Measurements from ENCODE around the gene UCN2. TPM values are rescaled to one million over a fixed set of nuclear protein-coding genes. Genes with fewer than 3 reads are reported as not detected.
"Not testable (repeated sequence)": the region's sequence is repeated elsewhere in the genome, so short reads cannot be mapped to it uniquely, and the experiment has no call there.

Gene UCN2
- total RNA-seq, 3 donors from 2014 or later (not counting 1 experiment from before 2014, with no cell fraction given), result not detected

DNA sequence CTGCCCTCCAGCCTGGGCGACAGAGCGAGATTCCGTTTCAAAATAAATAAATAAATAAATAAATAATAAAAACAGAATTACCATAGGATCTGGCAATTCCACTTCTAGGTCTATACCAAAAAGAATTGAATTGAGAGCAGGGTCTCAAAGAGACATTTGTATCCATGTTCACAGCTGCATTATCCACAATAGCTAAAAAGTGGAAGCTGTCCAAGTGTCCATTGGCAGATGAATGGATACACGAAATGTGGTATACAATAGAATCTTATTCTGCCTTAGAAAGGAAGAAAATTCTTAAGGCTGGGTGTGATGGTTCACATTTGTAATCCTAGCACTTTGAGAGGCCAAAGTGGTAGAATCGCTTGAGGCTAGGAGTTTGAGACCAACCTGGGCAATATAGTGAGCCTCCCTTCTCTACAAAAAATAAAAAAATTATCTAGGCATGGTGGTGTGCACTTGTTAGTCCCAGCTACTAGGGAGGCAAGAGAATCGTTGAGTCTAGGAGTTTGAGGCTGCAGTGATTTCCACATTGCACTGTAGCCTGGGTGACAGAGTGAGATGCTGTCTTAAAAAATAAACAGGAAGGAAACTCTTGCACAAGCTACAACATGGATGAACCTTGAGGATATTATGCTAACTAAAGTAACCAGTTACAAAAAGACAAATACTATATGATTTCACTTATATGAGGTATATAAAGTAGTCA is 31.2 kb downstream of the UCN2 start:
- no peaks in the 10 kb centered on the region for H3K36me3 ChIP-seq (ENCODE audit: control insufficient read depth, insufficient read depth, low read length)
- no peaks in the 10 kb centered on the region for H3K4me1 Mint-ChIP-seq
- no peak overlapping the region for H3K27ac ChIP-seq (ENCODE audit: low read length)
- no peak for DNase-seq
- no peak overlapping the region for H3K27ac Mint-ChIP-seq
- no peaks in the 10 kb centered on the region for H3K9me3 Mint-ChIP-seq
- intact Hi-C loops (cut with micrococcal nuclease), result no loop called here
- no peaks in the 10 kb centered on the region for H3K27me3 ChIP-seq (ENCODE audit: control insufficient read depth, insufficient read depth, low read length)
- H3K9me3 ChIP-seq (ENCODE audit: control insufficient read depth, insufficient read depth, low read length), result no peaks in the 10 kb centered on the region
- no peak overlapping the region for H3K4me3 ChIP-seq (ENCODE audit: low read length)
- no peaks in the 10 kb centered on the region for H3K27me3 Mint-ChIP-seq (ENCODE audit: low read depth in 2 of 2)
- H3K36me3 Mint-ChIP-seq, result no peaks in the 10 kb centered on the region
- WGBS (ENCODE audit: insufficient coverage), result 84% methylated on average over 3 of the region's 6 CpGs
- no peak overlapping the region for H3K4me3 Mint-ChIP-seq
- no peaks in the 10 kb centered on the region for H3K4me1 ChIP-seq (ENCODE audit: control insufficient read depth, insufficient read depth, low read length)
- TF ChIP-seq, protein P1, sequence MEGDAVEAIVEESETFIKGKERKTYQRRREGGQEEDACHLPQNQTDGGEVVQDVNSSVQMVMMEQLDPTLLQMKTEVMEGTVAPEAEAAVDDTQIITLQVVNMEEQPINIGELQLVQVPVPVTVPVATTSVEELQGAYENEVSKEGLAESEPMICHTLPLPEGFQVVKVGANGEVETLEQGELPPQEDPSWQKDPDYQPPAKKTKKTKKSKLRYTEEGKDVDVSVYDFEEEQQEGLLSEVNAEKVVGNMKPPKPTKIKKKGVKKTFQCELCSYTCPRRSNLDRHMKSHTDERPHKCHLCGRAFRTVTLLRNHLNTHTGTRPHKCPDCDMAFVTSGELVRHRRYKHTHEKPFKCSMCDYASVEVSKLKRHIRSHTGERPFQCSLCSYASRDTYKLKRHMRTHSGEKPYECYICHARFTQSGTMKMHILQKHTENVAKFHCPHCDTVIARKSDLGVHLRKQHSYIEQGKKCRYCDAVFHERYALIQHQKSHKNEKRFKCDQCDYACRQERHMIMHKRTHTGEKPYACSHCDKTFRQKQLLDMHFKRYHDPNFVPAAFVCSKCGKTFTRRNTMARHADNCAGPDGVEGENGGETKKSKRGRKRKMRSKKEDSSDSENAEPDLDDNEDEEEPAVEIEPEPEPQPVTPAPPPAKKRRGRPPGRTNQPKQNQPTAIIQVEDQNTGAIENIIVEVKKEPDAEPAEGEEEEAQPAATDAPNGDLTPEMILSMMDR (IDR thresholded peaks at IDR 0.05), result no peak
- ATAC-seq, result no peak

DNA sequence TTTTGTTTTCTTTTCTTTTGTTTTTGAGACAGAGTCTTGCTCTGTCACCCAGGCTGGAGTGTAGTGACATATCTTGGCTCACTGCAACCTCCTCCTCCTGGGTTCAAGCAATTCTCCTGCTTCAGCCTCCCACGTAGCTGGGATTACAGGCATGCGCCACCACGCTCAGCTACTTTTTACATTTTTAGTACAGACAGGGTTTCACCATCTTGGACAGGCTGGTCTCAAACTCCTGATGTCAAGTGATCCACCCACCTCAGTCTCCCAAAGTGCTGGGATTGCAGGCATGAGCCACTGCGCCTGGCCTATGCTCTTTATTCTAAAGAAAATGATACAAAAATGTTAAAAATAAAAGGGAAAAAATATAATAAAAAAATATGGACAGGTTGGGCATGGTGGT is 32.9 kb downstream of the UCN2 start:
- ATAC-seq; H3K36me3 Mint-ChIP-seq; intact Hi-C loops (cut with micrococcal nuclease); H3K27ac Mint-ChIP-seq; DNase-seq; H3K9me3 Mint-ChIP-seq; H3K36me3 ChIP-seq (ENCODE audit: control insufficient read depth, insufficient read depth, low read length); H3K4me1 ChIP-seq (ENCODE audit: control insufficient read depth, insufficient read depth, low read length); H3K4me1 Mint-ChIP-seq; H3K9me3 ChIP-seq (ENCODE audit: control insufficient read depth, insufficient read depth, low read length); H3K4me3 Mint-ChIP-seq; H3K27me3 ChIP-seq (ENCODE audit: control insufficient read depth, insufficient read depth, low read length); H3K27ac ChIP-seq (ENCODE audit: low read length); H3K4me3 ChIP-seq (ENCODE audit: low read length); H3K27me3 Mint-ChIP-seq (ENCODE audit: low read depth in 2 of 2): not testable (repeated sequence)
- WGBS (ENCODE audit: insufficient coverage), result 97% methylated on average over 4 of the region's 4 CpGs

GRCh38 chr3:48528754-48529153 is 34.8 kb downstream of the UCN2 start:
- no peak overlapping the region for H3K4me3 Mint-ChIP-seq
- no peaks in the 10 kb centered on the region for H3K27me3 Mint-ChIP-seq (ENCODE audit: low read depth in 2 of 2)
- DNase-seq (no peak), ATAC-seq (no peak)
- H3K36me3 ChIP-seq (ENCODE audit: control insufficient read depth, insufficient read depth, low read length), result no peaks in the 10 kb centered on the region
- intact Hi-C loops (cut with micrococcal nuclease), result no loop called here
- H3K27ac ChIP-seq (ENCODE audit: low read length), result no peak overlapping the region
- no peaks in the 10 kb centered on the region for H3K27me3 ChIP-seq (ENCODE audit: control insufficient read depth, insufficient read depth, low read length)
- no peak overlapping the region for H3K27ac Mint-ChIP-seq
- H3K4me1 Mint-ChIP-seq, result no peaks in the 10 kb centered on the region
- no peaks in the 10 kb centered on the region for H3K36me3 Mint-ChIP-seq
- no peaks in the 10 kb centered on the region for H3K9me3 ChIP-seq (ENCODE audit: control insufficient read depth, insufficient read depth, low read length)
- TF ChIP-seq, protein P1 (IDR thresholded peaks at IDR 0.05), result no peak
- H3K4me3 ChIP-seq (ENCODE audit: low read length), result no peak overlapping the region
- no peaks in the 10 kb centered on the region for H3K4me1 ChIP-seq (ENCODE audit: control insufficient read depth, insufficient read depth, low read length)
- WGBS (ENCODE audit: insufficient coverage), result 80% methylated on average over 1 of the region's 3 CpGs
- no peaks in the 10 kb centered on the region for H3K9me3 Mint-ChIP-seq

GRCh38 chr3:48528048-48528447 is 35.5 kb downstream of the UCN2 start:
- Mint-ChIP-seq H3K36me3 (no peaks in the 10 kb centered on the region), H3K27ac (no peak overlapping the region), H3K4me1 (no peaks in the 10 kb centered on the region), H3K9me3 (no peaks in the 10 kb centered on the region), H3K4me3 (no peak overlapping the region), H3K27me3 (ENCODE audit: low read depth in 2 of 2) (no peaks in the 10 kb centered on the region)
- Histone ChIP-seq H3K4me1 (ENCODE audit: control insufficient read depth, insufficient read depth, low read length) (no peaks in the 10 kb centered on the region), H3K4me3 (ENCODE audit: low read length) (no peak overlapping the region), H3K36me3 (ENCODE audit: control insufficient read depth, insufficient read depth, low read length) (no peaks in the 10 kb centered on the region), H3K27ac (ENCODE audit: low read length) (no peak overlapping the region), H3K27me3 (ENCODE audit: control insufficient read depth, insufficient read depth, low read length) (no peaks in the 10 kb centered on the region), H3K9me3 (ENCODE audit: control insufficient read depth, insufficient read depth, low read length) (no peaks in the 10 kb centered on the region)
- DNase-seq (no peak), ATAC-seq (no peak)
- intact Hi-C loops (cut with micrococcal nuclease), result no loop called here
- whole genome bisulfite sequencing (ENCODE audit: insufficient coverage), result 95% methylated on average over 7 of the region's 9 CpGs
- TF ChIP-seq, protein P1 (IDR thresholded peaks at IDR 0.05), result no peak

Measured in natural killer cell (primary cell).